A549 (cell line): ENCODE data around the gene CEBPG. TPM values are rescaled to one million over a fixed set of nuclear protein-coding genes. Genes with fewer than 3 reads are reported as not detected.

Experiments used
- ATAC-seq, 2 experiments: fragments of 200-7000 bp in 1 of 2; fragments of >200 bp in 1 of 2; cut with Nextera tagmentation in 1 of 2; cut with Tn5 transposase in 1 of 2; 3 replicates each; pipeline versions ENCODE4 v1.8.0 to v1.9.1; 2018 to 2020; ENCODE audit warnings: mild to moderate bottlenecking in 1 of 2, moderate library complexity in 1 of 2
- CTCF ChIA-PET: fragments of 300-600 bp; sonication (Branson Sonifier 250); formaldehyde crosslinking; extraction: SDS; loops from one replicate; lab custom pipeline; 2021; ENCODE audit warnings: antibody characterized with exemption, inconsistent platforms; lab: Yijun Ruan, JAX
- POLR2A ChIA-PET: fragments of 350-600 bp; formaldehyde crosslinking; extraction: SDS; loops from one replicate; lab custom pipeline; 2021; ENCODE audit warnings: antibody characterized with exemption, inconsistent platforms; lab: Yijun Ruan, JAX
- DNase-seq, 2 experiments: peaks; one replicate each; pipeline versions ENCODE4 v3.0.0 to v3.0.0-alpha.2; 2011 to 2016; ENCODE audit warnings: low read depth in 1 of 2, low spot score in 1 of 2
- FAIRE-seq: peaks from 2 replicates; lab custom pipeline; 2011; peaks lifted over from hg19 to GRCh38; lab: Jason Lieb, UNC
- H3K27ac ChIP-seq, 2 experiments: fragments of >200 bp; sonication (Bioruptor Twin); formaldehyde crosslinking; 3 replicates each; pipeline ENCODE4 v1.5.1; 2016 to 2017
- H3K4me1 ChIP-seq: fragments of >200 bp; sonication (Bioruptor Twin); formaldehyde crosslinking; 3 replicates; pipeline ENCODE4 v1.6.1; 2016
- H3K4me2 ChIP-seq: fragments of >200 bp; sonication (Bioruptor Twin); formaldehyde crosslinking; 3 replicates; pipeline ENCODE4 v1.6.1; 2016
- H3K4me3 ChIP-seq: fragments of >200 bp; sonication (Bioruptor Twin); formaldehyde crosslinking; 3 replicates; pipeline ENCODE4 v1.5.1; 2016
- H3K9me3 ChIP-seq: fragments of >200 bp; sonication (Bioruptor Twin); formaldehyde crosslinking; 3 replicates; pipeline ENCODE4 v1.6.1; 2016
- BHLHE40 ChIP-seq: IDR thresholded peaks from 2 replicates; pipeline ENCODE4 v1.6.1; 2012; ENCODE audit warnings: low read depth, low read length, inconsistent platforms
- CBX8 ChIP-seq: fragments of 200-600 bp; sonication (generic); IDR thresholded peaks from 2 replicates; pipeline ENCODE4 v1.6.1; 2016
- CHD2 ChIP-seq: fragments of 150-350 bp; IDR thresholded peaks from 2 replicates; pipeline ENCODE4 v1.6.1; 2014; ENCODE audit warnings: low read length; ENCODE audit not compliant: partially characterized antibody
- CHD4 ChIP-seq: fragments of 200-600 bp; sonication (generic); IDR thresholded peaks from 2 replicates; pipeline ENCODE4 v1.6.1; 2016; ENCODE audit warnings: antibody characterized with exemption, mild to moderate bottlenecking, borderline replicate concordance
- FOSB ChIP-seq: fragments of 250-450 bp; sonication (Bioruptor Pico); IDR thresholded peaks from 2 replicates; pipeline ENCODE4 v1.5.0; 2020; ENCODE audit warnings: mild to moderate bottlenecking, moderate library complexity
- HOXA7 ChIP-seq: fragments of 250-450 bp; sonication (Bioruptor Pico); IDR thresholded peaks from 2 replicates; pipeline ENCODE4 v1.5.0; 2020; ENCODE audit warnings: mild to moderate bottlenecking, moderate library complexity
- JUNB ChIP-seq: fragments of >200 bp; sonication (Bioruptor Twin); formaldehyde crosslinking; IDR thresholded peaks from 2 replicates; pipeline ENCODE4 v1.6.1; 2016
- MAX ChIP-seq: IDR thresholded peaks from 2 replicates; pipeline ENCODE4 v1.6.1; 2012
- TFCP2L1 ChIP-seq: fragments of 250-450 bp; sonication (Bioruptor Pico); IDR thresholded peaks from 2 replicates; pipeline ENCODE4 v1.5.0; 2021; ENCODE audit warnings: mild to moderate bottlenecking
- ZFP36 ChIP-seq: fragments of 450-650 bp; IDR thresholded peaks from 2 replicates; pipeline ENCODE4 v1.6.1; 2014; ENCODE audit warnings: borderline replicate concordance; ENCODE audit not compliant: partially characterized antibody
- ZNF302 ChIP-seq: fragments of 250-450 bp; sonication (Bioruptor Pico); IDR thresholded peaks from 2 replicates; pipeline ENCODE4 v1.9.0; 2021; ENCODE audit warnings: inconsistent platforms, mild to moderate bottlenecking, moderate library complexity
- ZSCAN20 ChIP-seq: fragments of 250-450 bp; sonication (Bioruptor Pico); IDR thresholded peaks from 2 replicates; pipeline ENCODE4 v1.8.0; 2022; ENCODE audit warnings: mild to moderate bottlenecking, moderate library complexity
- WGBS: methylation state at CpG from one replicate; pipeline ENCODE4 v1.1.6; 2017; ENCODE audit errors: missing lambda C conversion rate; 5-methylcytosine and 5-hydroxymethylcytosine counted together
- polyA plus RNA-seq, 4 experiments: library from polyadenylated mRNA; depleted of rRNA in 3 of 4; stranded (reverse); fragments of >200 nt; fragmentation: RNase III in 1 of 4; extraction: RNeasy Plus Mini Kit Qiagen cat#74134 plus additional on column Dnase treatment in 1 of 4; gene quantifications; 2 replicates in 3 of 4; 3 replicates in 1 of 4; pipeline ENCODE4 v1.2.3, GENCODE V29; 2011 to 2017
- TF ChIP-seq, protein P1 (sequence below): fragments of >200 bp; sonication (Bioruptor Twin); formaldehyde crosslinking; IDR thresholded peaks from 3 replicates; pipeline ENCODE4 v1.5.1; 2016

Gene CEBPG
- polyA plus RNA-seq, 2 of the 4 experiments (the other 2 are of a cell fraction), result 34.3 to 138 TPM

- POLR2A ChIA-PET, result no interaction called here
- CTCF ChIA-PET, result interaction anchor here (0.7 to 35.6 kb wide), 19 partner anchors 11 to 678 kb away, joined by 3 to 1493 read pairs (median 6); partner anchors contain the start of gene CEBPA
- no peak for TF ChIP-seq CBX8
- no peak for TF ChIP-seq ZFP36
- no peak for TF ChIP-seq ZSCAN20 (CRISPR knock-in tag)
- TF ChIP-seq, protein P1, sequence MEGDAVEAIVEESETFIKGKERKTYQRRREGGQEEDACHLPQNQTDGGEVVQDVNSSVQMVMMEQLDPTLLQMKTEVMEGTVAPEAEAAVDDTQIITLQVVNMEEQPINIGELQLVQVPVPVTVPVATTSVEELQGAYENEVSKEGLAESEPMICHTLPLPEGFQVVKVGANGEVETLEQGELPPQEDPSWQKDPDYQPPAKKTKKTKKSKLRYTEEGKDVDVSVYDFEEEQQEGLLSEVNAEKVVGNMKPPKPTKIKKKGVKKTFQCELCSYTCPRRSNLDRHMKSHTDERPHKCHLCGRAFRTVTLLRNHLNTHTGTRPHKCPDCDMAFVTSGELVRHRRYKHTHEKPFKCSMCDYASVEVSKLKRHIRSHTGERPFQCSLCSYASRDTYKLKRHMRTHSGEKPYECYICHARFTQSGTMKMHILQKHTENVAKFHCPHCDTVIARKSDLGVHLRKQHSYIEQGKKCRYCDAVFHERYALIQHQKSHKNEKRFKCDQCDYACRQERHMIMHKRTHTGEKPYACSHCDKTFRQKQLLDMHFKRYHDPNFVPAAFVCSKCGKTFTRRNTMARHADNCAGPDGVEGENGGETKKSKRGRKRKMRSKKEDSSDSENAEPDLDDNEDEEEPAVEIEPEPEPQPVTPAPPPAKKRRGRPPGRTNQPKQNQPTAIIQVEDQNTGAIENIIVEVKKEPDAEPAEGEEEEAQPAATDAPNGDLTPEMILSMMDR, result no peak
- TF ChIP-seq TFCP2L1 (CRISPR knock-in tag), result no peak
Measured at GRCh38 chr19:33418461-33418860, 45.0 kb downstream of the CEBPG start.

DNA sequence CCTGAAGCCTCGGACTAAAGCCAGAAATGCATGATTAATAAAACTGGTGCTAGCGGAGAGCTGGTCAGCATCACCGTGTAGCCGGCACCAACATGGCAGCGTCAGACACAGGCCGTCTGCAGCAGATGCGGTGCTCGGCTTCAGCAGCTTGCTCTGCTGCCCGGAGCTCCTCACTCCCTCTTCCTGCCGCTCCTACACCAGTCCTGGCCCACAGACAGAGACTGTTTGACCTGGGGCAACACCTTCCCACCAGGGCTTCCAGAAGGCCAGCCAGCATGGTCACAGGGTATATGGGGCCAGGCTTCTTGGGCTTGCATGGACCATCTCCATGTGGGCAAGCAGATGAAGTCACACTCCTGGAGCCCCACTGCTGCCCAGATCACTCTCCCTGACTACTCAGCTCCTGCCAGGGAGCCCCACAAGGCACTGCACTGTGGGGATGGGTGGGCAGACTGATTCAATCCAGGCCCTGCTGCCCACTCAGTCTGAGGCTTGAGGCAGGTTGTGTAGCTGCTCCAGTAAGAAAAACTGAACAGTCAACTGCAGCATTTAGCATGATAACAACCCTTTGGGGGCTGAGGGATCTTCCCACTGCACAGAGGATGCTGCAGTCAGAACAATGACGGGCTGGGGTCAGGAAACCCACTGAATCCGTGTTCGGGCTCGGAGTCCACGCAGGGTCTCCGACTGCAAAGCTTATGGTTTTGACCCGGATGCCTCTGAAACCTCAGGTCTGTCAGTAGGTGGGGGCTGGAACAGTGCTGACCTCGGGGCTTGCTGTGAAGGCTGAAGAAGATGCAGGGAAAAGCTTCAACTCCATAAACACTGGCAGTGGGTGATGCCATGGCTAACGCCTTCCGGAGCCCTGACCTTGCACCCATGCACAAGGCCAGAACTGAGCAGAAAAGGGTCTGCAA is 45.6 kb downstream of the CEBPG start:
- Histone ChIP-seq H3K4me1 (no peaks in the 10 kb centered on the region), H3K4me2 (no peak overlapping the region), H3K9me3 (no peaks in the 10 kb centered on the region), H3K27ac (no peak overlapping the region), H3K4me3 (no peak overlapping the region)
- 81% methylated on average over 20 of the region's 20 CpGs for WGBS
- ChIA-PET CTCF (interaction anchor here (0.6 to 35.6 kb wide), 18 partner anchors 11 to 678 kb away, joined by 3 to 1493 read pairs (median 4); no protein-coding TSS in a partner anchor), POLR2A (no interaction called here)
- no peak for DNase-seq
- TF ChIP-seq BHLHE40, result peak; percentile 10; the same call in 1 of the 2 replicates
- TF ChIP-seq CHD4, result no peak
- 0 out of 6 replicates have a peak, but pooled peaks of 1 of the 2 experiments have one; percentile 6 for ATAC-seq
- FAIRE-seq, result no peak

More at GRCh38 chr19:33418461-33418860, 45.0 kb downstream of the CEBPG start:
- FAIRE-seq, result no peak
- H3K4me1 ChIP-seq, result no peaks in the 10 kb centered on the region
- no peak overlapping the region for H3K4me3 ChIP-seq
- WGBS, result 73% methylated on average over 12 of the region's 12 CpGs
- no peaks in the 10 kb centered on the region for H3K9me3 ChIP-seq
- no peak overlapping the region for H3K27ac ChIP-seq
- no peak overlapping the region for H3K4me2 ChIP-seq
- ATAC-seq, result no peak
- no peak for DNase-seq

DNA sequence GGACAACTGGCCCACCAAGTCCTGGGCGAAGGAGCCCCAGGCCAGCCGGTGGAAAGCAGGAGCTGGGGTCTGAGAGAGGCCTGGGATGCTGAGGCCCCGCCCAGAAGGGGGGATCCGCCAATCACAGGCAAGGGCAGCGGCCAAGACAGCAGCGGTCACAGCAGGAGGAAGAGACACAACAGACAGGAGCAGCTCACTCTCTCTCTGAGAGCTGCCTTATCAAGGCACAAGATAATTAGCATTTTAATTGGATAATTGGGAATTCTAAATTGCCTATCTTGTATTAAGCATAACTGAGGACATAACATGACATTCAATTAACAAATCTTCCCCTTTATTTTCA is 46.2 kb downstream of the CEBPG start:
- no peaks in the 10 kb centered on the region for H3K9me3 ChIP-seq
- 51% methylated on average over 6 of the region's 6 CpGs for WGBS
- no peaks in the 10 kb centered on the region for H3K4me1 ChIP-seq
- H3K27ac ChIP-seq, result no peak overlapping the region
- H3K4me3 ChIP-seq, result no peak overlapping the region
- TF ChIP-seq JUNB, result no peak
- TF ChIP-seq MAX, result no peak
- no peak for TF ChIP-seq CHD2
- TF ChIP-seq HOXA7 (CRISPR knock-in tag), result no peak
- TF ChIP-seq, all 56 proteins: peak for 0
- peak; percentile 18 for FAIRE-seq
- CTCF ChIA-PET, result interaction anchor here (1.4 to 35.6 kb wide), 10 partner anchors 10 to 677 kb away, joined by 3 to 1493 read pairs (median 56); no protein-coding TSS in a partner anchor
- H3K4me2 ChIP-seq, result no peak overlapping the region
- POLR2A ChIA-PET, result interaction anchor here (1.2 kb wide), 1 partner anchor 117 kb away, joined by 3 read pairs; the partner anchor contains the start of gene CEBPA
- DNase-seq, result no peak
- no peak for ATAC-seq

DNA sequence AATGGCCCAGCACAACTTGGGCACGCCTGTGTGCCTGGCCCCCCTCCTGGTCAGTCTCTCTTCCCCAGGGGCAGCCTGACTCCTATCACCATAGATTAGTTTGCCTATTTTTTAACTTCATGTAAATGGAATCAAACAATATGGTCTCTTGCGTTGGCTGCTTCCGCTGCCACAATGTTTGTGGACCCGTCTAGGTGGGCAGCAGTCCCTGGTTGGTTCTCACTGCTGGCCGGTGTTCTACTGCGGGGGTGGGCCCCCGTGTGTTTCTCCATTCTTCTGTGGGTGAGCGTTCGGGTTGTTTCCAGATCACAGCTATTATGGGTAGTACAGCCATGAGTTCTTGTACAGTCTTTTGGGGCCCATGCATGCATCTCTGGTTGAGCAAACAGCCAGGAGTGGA is 47.3 kb downstream of the CEBPG start:
- no peaks in the 10 kb centered on the region for H3K9me3 ChIP-seq
- no peak overlapping the region for H3K27ac ChIP-seq
- DNase-seq, result no peak
- no peak for ATAC-seq
- TF ChIP-seq FOSB (CRISPR knock-in tag) (no peak), ZNF302 (no peak)
- 88% methylated on average over 9 of the region's 9 CpGs for WGBS
- no peaks in the 10 kb centered on the region for H3K4me1 ChIP-seq
- no peak for FAIRE-seq
- H3K4me3 ChIP-seq, result no peak overlapping the region
- H3K4me2 ChIP-seq, result no peak overlapping the region
- ChIA-PET CTCF (interaction anchor here (0.7 to 35.6 kb wide), 9 partner anchors 9 to 676 kb away, joined by 3 to 1493 read pairs (median 30); partner anchors contain the start of genes CEBPA and SLC7A10), POLR2A (interaction anchor here (0.6 to 1.2 kb wide), 2 partner anchors 118 to 824 kb away, joined by 3 read pairs; partner anchors contain the start of gene CEBPA)
